HCT116 (cell line): ENCODE results near the gene CRMP1. TPM values are rescaled to one million over a fixed set of nuclear protein-coding genes. Genes with fewer than 3 reads are reported as not detected.

Experiments
- ATAC-seq: fragments of 200-7000 bp; cut with Tn5 transposase; 2 replicates; pipeline ENCODE4 v1.9.1; 2020; ENCODE audit warnings: mild to moderate bottlenecking, moderate library complexity
- BruUV-seq: library from RNA; stranded (reverse); fragments of 400-500 nt; replicated peaks from 2 replicates; lab custom pipeline; 2021; lab: Mats Ljungman, UMichigan
- CTCF ChIA-PET: fragments of 300-600 bp; sonication (Branson Sonifier 250); formaldehyde crosslinking; loops from one replicate; lab custom pipeline; 2021; ENCODE audit warnings: antibody characterized with exemption; lab: Charles Lee
- POLR2A ChIA-PET: fragments of 300-600, 350-600 bp; sonication (Branson Sonifier 250); formaldehyde crosslinking; loops from one replicate; lab custom pipeline; 2021; ENCODE audit warnings: antibody characterized with exemption; lab: Charles Lee
- RAD21 ChIA-PET, 2 experiments: fragments of 300-600 bp; sonication (Branson Sonifier 250); formaldehyde crosslinking; loops; one replicate each; lab custom pipeline; 2023; ENCODE audit warnings: low total read pairs in 2 of 2; ENCODE audit not compliant: uncharacterized antibody in 2 of 2, unreplicated experiment in 2 of 2, low non-redundant PET in 1 of 2; lab: Charles Lee
- DNase-seq: peaks from one replicate; pipeline ENCODE4 v3.0.0-alpha.2; 2010; ENCODE audit warnings: low read depth, low spot score
- H2AFZ ChIP-seq: fragments of 200-600 bp; shearing (Covaris generic), sonication (generic); 2 replicates; pipeline ENCODE4 v1.6.1; 2017; ENCODE audit warnings: low read depth, mixed run types, mixed read lengths, antibody characterized with exemption, low read length; ENCODE audit not compliant: poor library complexity, severe bottlenecking
- H3K27ac ChIP-seq: 2 replicates; pipeline ENCODE4 v1.5.1; 2012; ENCODE audit warnings: low read depth, low read length
- H3K27me3 ChIP-seq: fragments of 200-600 bp; sonication (generic); 2 replicates; pipeline ENCODE4 v1.6.1; 2016; ENCODE audit warnings: mixed run types, low read length, mixed read lengths; ENCODE audit not compliant: insufficient read depth
- H3K36me3 ChIP-seq, 2 experiments: fragments of 200-500 bp in 1 of 2; fragments of 200-600 bp in 1 of 2; sonication (Bioruptor generic) in 1 of 2; sonication (generic) in 1 of 2; 2 replicates each; pipeline versions ENCODE4 v1.5.1 to v1.6.1; 2014 to 2016; ENCODE audit warnings: low read length in 2 of 2, inconsistent platforms in 1 of 2, mixed read lengths in 1 of 2, mixed run types in 1 of 2; ENCODE audit not compliant: insufficient read depth in 2 of 2, control insufficient read depth in 1 of 2
- H3K4me1 ChIP-seq, 2 experiments: fragments of 200-600 bp in 1 of 2; sonication (generic) in 1 of 2; 2 replicates each; pipeline versions ENCODE4 v1.5.1 to v1.6.1; 2012 to 2017; ENCODE audit warnings: low read length in 2 of 2, inconsistent platforms in 1 of 2, mild to moderate bottlenecking in 1 of 2, mixed read lengths in 1 of 2, mixed run types in 1 of 2, moderate library complexity in 1 of 2; ENCODE audit not compliant: insufficient read depth in 2 of 2, control insufficient read depth in 1 of 2
- H3K4me2 ChIP-seq: fragments of 200-600 bp; sonication (generic); 2 replicates; pipeline ENCODE4 v1.6.1; 2017; ENCODE audit warnings: mixed run types, low read length, mixed read lengths
- H3K4me3 ChIP-seq, 2 experiments: fragments of 200-600 bp in 1 of 2; sonication (generic) in 1 of 2; replicated peaks in 1 of 2; 2 replicates each; pipeline ENCODE4 v1.5.1; 2011 to 2016; ENCODE audit warnings: low read length in 2 of 2, control low read depth in 1 of 2, low read depth in 1 of 2, mild to moderate bottlenecking in 1 of 2, mixed read lengths in 1 of 2, mixed run types in 1 of 2
- H3K79me2 ChIP-seq: fragments of 200-600 bp; sonication (generic); 2 replicates; pipeline ENCODE4 v1.6.1; 2017; ENCODE audit warnings: mild to moderate bottlenecking, mixed run types, low read length, moderate library complexity, mixed read lengths; ENCODE audit not compliant: insufficient read depth
- H3K9ac ChIP-seq: fragments of 200-600 bp; sonication (generic); 2 replicates; pipeline ENCODE4 v1.6.1; 2016; ENCODE audit warnings: low read length, mixed read lengths
- H3K9me2 ChIP-seq: fragments of 200-600 bp; sonication (generic), shearing (Covaris generic); 2 replicates; pipeline ENCODE4 v1.6.1; 2017; ENCODE audit warnings: mixed run types, mild to moderate bottlenecking, moderate library complexity; ENCODE audit not compliant: insufficient read depth
- H3K9me3 ChIP-seq, 2 experiments: fragments of 200-500 bp in 1 of 2; fragments of 200-600 bp in 1 of 2; sonication (Bioruptor generic) in 1 of 2; sonication (generic) in 1 of 2; 2 replicates each; pipeline ENCODE4 v1.6.1; 2014 to 2017; ENCODE audit warnings: low read length in 2 of 2, mixed read lengths in 2 of 2, inconsistent platforms in 1 of 2, low read depth in 1 of 2, mild to moderate bottlenecking in 1 of 2, mixed run types in 1 of 2, moderate library complexity in 1 of 2; ENCODE audit not compliant: control insufficient read depth in 1 of 2, insufficient read depth in 1 of 2
- H4K20me1 ChIP-seq: fragments of 200-600 bp; sonication (generic), shearing (Covaris generic); 2 replicates; pipeline ENCODE4 v1.6.1; 2017; ENCODE audit warnings: mixed run types, mild to moderate bottlenecking, moderate library complexity; ENCODE audit not compliant: insufficient read depth
- ATF3 ChIP-seq: IDR thresholded peaks from 2 replicates; pipeline ENCODE4 v1.6.1; 2012
- CBX3 ChIP-seq: IDR thresholded peaks from 2 replicates; pipeline ENCODE4 v1.6.1; 2012; ENCODE audit warnings: low read depth
- EZH2 ChIP-seq: fragments of 200-600 bp; sonication (generic); IDR thresholded peaks from 2 replicates; pipeline ENCODE4 v1.6.1; 2017; ENCODE audit warnings: antibody characterized with exemption, mixed run types
- EZH2phosphoT487 ChIP-seq: fragments of 200-600 bp; IDR thresholded peaks from 2 replicates; pipeline ENCODE4 v1.6.1; 2018; ENCODE audit warnings: antibody characterized with exemption, borderline replicate concordance
- SRF ChIP-seq: IDR thresholded peaks from 2 replicates; pipeline ENCODE4 v1.6.1; 2012; ENCODE audit warnings: low read depth
- TCF7L2 ChIP-seq: IDR thresholded peaks from 2 replicates; pipeline ENCODE4 v1.7.0; 2011; ENCODE audit warnings: borderline replicate concordance, inconsistent platforms; ENCODE audit not compliant: insufficient read depth, insufficient read length; ENCODE audit errors: extremely low read depth
- ZNF274 ChIP-seq: fragments of 200-500 bp; sonication (Bioruptor generic); IDR thresholded peaks from 2 replicates; pipeline ENCODE4 v1.6.1; 2014; ENCODE audit warnings: mild to moderate bottlenecking, low read depth, low read length, inconsistent platforms
- intact Hi-C: fragments of 100-400 bp; cut with micrococcal nuclease; formaldehyde crosslinking; loops from 2 replicates; pipeline ENCODE4 v1.10.0; 2022
- total RNA-seq: library from RNA; stranded (reverse); gene quantifications from one replicate; pipeline ENCODE4 v1.2.1, GENCODE V29; 2021; ENCODE audit not compliant: unreplicated experiment
- TF ChIP-seq, protein P1 (sequence below): IDR thresholded peaks from 2 replicates; pipeline ENCODE4 v1.6.1; 2012; ENCODE audit warnings: low read depth
- TF ChIP-seq, protein P2 (sequence below), 3 experiments: fragments of 200-600 bp in 1 of 3; sonication (generic) in 1 of 3; IDR thresholded peaks in 2 of 3; conservative IDR thresholded peaks in 1 of 3; 2 replicates each; pipeline ENCODE4 v1.5.1; 2012 to 2017; ENCODE audit warnings: low read depth in 2 of 3, low read length in 2 of 3, antibody characterized with exemption in 1 of 3, borderline replicate concordance in 1 of 3, control low read depth in 1 of 3, mild to moderate bottlenecking in 1 of 3, mixed read lengths in 1 of 3, mixed run types in 1 of 3, moderate library complexity in 1 of 3; ENCODE audit not compliant: insufficient read depth in 1 of 3

The CRMP1 gene
- total RNA-seq, 1 experiment from 2014 or later, result not detected

GRCh38 chr4:5882947-5883346, 9.9 kb downstream of the CRMP1 start:
- H3K9me3 ChIP-seq, result no peaks in the 10 kb centered on the region
- POLR2A ChIA-PET, result no interaction called here
- intact Hi-C loops, result no loop called here
- no peak overlapping the region for H3K9ac ChIP-seq
- peaks cover 42% of the 10 kb centered on the region; the same call in 1 of the 2 replicates for H3K27me3 ChIP-seq
- no peaks in the 10 kb centered on the region for H3K4me1 ChIP-seq
- no peaks in the 10 kb centered on the region for H3K79me2 ChIP-seq
- no peak overlapping the region for H3K27ac ChIP-seq
- no peaks in the 10 kb centered on the region for H3K36me3 ChIP-seq
- RAD21 ChIA-PET, result no interaction called here
- no peak overlapping the region for H3K4me2 ChIP-seq
- ATAC-seq, result no peak
- CTCF ChIA-PET, result no interaction called here
- TF ChIP-seq TCF7L2 (no peak), EZH2phosphoT487 (no peak), ATF3 (no peak), ZNF274 (no peak), EZH2 (no peak), SRF (no peak), CBX3 (no peak)
- TF ChIP-seq, protein P1, sequence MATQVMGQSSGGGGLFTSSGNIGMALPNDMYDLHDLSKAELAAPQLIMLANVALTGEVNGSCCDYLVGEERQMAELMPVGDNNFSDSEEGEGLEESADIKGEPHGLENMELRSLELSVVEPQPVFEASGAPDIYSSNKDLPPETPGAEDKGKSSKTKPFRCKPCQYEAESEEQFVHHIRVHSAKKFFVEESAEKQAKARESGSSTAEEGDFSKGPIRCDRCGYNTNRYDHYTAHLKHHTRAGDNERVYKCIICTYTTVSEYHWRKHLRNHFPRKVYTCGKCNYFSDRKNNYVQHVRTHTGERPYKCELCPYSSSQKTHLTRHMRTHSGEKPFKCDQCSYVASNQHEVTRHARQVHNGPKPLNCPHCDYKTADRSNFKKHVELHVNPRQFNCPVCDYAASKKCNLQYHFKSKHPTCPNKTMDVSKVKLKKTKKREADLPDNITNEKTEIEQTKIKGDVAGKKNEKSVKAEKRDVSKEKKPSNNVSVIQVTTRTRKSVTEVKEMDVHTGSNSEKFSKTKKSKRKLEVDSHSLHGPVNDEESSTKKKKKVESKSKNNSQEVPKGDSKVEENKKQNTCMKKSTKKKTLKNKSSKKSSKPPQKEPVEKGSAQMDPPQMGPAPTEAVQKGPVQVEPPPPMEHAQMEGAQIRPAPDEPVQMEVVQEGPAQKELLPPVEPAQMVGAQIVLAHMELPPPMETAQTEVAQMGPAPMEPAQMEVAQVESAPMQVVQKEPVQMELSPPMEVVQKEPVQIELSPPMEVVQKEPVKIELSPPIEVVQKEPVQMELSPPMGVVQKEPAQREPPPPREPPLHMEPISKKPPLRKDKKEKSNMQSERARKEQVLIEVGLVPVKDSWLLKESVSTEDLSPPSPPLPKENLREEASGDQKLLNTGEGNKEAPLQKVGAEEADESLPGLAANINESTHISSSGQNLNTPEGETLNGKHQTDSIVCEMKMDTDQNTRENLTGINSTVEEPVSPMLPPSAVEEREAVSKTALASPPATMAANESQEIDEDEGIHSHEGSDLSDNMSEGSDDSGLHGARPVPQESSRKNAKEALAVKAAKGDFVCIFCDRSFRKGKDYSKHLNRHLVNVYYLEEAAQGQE, result no peak
- TF ChIP-seq, protein P2, sequence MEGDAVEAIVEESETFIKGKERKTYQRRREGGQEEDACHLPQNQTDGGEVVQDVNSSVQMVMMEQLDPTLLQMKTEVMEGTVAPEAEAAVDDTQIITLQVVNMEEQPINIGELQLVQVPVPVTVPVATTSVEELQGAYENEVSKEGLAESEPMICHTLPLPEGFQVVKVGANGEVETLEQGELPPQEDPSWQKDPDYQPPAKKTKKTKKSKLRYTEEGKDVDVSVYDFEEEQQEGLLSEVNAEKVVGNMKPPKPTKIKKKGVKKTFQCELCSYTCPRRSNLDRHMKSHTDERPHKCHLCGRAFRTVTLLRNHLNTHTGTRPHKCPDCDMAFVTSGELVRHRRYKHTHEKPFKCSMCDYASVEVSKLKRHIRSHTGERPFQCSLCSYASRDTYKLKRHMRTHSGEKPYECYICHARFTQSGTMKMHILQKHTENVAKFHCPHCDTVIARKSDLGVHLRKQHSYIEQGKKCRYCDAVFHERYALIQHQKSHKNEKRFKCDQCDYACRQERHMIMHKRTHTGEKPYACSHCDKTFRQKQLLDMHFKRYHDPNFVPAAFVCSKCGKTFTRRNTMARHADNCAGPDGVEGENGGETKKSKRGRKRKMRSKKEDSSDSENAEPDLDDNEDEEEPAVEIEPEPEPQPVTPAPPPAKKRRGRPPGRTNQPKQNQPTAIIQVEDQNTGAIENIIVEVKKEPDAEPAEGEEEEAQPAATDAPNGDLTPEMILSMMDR (IDR thresholded peaks at IDR 0.05 in 2 of 3, conservative IDR thresholded peaks at IDR 0.05 in 1 of 3; ENCODE audit: borderline replicate concordance in 1 of 3, insufficient read depth in 1 of 3, low read depth in 2 of 3, low read length in 2 of 3), result no peak
- no TSS peak for BruUV-seq
- no peaks in the 10 kb centered on the region for H3K9me2 ChIP-seq
- no peak overlapping the region for H3K4me3 ChIP-seq
- H2AFZ ChIP-seq, result no peak overlapping the region
- no peak for DNase-seq
- no peaks in the 10 kb centered on the region for H4K20me1 ChIP-seq
